ENCODE measurements around the gene GRM8.

Gene GRM8

DNA sequence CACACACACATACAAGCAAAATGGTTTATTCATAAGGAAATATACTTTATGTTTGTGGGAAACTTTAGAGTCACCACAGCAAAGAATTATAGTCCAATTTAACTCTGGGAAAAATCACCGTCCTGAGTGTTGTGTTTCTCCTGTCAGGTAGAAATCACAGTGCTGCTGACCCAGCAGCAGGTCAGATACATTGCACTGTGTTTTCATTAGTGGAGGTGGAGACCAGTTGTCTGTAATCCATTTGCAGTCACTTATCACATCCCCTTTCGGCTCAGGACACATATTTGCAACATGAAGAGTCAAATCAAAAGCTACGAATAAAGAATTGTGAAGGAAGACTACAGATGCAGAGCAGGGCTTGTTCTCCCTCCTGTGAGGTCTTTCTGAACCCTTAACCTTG is 799.6 kb downstream of the GRM8 start:
- Histone ChIP-seq H3K4me1 (ENCODE audit: insufficient read depth, low read length, poor library complexity, severe bottlenecking) (no peaks in the 10 kb centered on the region), H3K9ac (ENCODE audit: low read depth, low read length, poor library complexity, severe bottlenecking) (no peak overlapping the region), H3K79me2 (ENCODE audit: insufficient read depth, low read length) (no peaks in the 10 kb centered on the region), H3K27me3 (ENCODE audit: insufficient read depth, low read length, poor library complexity, severe bottlenecking) (no peaks in the 10 kb centered on the region), H2AFZ (ENCODE audit: low read length) (no peak overlapping the region), H4K20me1 (ENCODE audit: insufficient read depth, low read length, poor library complexity, severe bottlenecking) (no peaks in the 10 kb centered on the region), H3F3A (ENCODE audit: low read depth) (no peaks in the 10 kb centered on the region), H3K9me2 (replicated peaks; ENCODE audit: low read depth, low read length) (no peaks in the 10 kb centered on the region), H3K9me3 (ENCODE audit: insufficient read depth, low read depth, low read length) (no peaks in the 10 kb centered on the region), H3K36me3 (ENCODE audit: insufficient read depth, low read length) (no peaks in the 10 kb centered on the region), H3K4me2 (ENCODE audit: low read depth, low read length, poor library complexity, severe bottlenecking) (no peak overlapping the region), H3K4me3 (ENCODE audit: low read length, poor library complexity, severe bottlenecking) (no peak overlapping the region)
- TF ChIP-seq, protein P1, sequence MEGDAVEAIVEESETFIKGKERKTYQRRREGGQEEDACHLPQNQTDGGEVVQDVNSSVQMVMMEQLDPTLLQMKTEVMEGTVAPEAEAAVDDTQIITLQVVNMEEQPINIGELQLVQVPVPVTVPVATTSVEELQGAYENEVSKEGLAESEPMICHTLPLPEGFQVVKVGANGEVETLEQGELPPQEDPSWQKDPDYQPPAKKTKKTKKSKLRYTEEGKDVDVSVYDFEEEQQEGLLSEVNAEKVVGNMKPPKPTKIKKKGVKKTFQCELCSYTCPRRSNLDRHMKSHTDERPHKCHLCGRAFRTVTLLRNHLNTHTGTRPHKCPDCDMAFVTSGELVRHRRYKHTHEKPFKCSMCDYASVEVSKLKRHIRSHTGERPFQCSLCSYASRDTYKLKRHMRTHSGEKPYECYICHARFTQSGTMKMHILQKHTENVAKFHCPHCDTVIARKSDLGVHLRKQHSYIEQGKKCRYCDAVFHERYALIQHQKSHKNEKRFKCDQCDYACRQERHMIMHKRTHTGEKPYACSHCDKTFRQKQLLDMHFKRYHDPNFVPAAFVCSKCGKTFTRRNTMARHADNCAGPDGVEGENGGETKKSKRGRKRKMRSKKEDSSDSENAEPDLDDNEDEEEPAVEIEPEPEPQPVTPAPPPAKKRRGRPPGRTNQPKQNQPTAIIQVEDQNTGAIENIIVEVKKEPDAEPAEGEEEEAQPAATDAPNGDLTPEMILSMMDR (conservative IDR thresholded peaks at IDR 0.05; ENCODE audit: low read length) = no peak
- no peak for TF ChIP-seq EZH2phosphoT487 (IDR thresholded peaks at IDR 0.05; ENCODE audit: borderline replicate concordance)

- H2AFZ ChIP-seq (ENCODE audit: low read length) = peak overlapping the region; percentile 26; the same call in 1 of the 2 replicates
- TF ChIP-seq, protein P1 (conservative IDR thresholded peaks at IDR 0.05; ENCODE audit: low read length) = no peak
- TF ChIP-seq EZH2phosphoT487 (IDR thresholded peaks at IDR 0.05; ENCODE audit: borderline replicate concordance) = no peak
- no peaks in the 10 kb centered on the region for H3F3A ChIP-seq (ENCODE audit: low read depth)
- H3K4me2 ChIP-seq (ENCODE audit: low read depth, low read length, poor library complexity, severe bottlenecking) = peak overlapping the region; percentile 16
- no peaks in the 10 kb centered on the region for H3K4me1 ChIP-seq (ENCODE audit: insufficient read depth, low read length, poor library complexity, severe bottlenecking)
- H3K27me3 ChIP-seq (ENCODE audit: insufficient read depth, low read length, poor library complexity, severe bottlenecking) = no peaks in the 10 kb centered on the region
- H3K9me2 ChIP-seq (replicated peaks; ENCODE audit: low read depth, low read length) = no peaks in the 10 kb centered on the region
- H3K36me3 ChIP-seq (ENCODE audit: insufficient read depth, low read length) = no peaks in the 10 kb centered on the region
- H4K20me1 ChIP-seq (ENCODE audit: insufficient read depth, low read length, poor library complexity, severe bottlenecking) = no peaks in the 10 kb centered on the region
- H3K79me2 ChIP-seq (ENCODE audit: insufficient read depth, low read length) = no peaks in the 10 kb centered on the region
- no peaks in the 10 kb centered on the region for H3K9me3 ChIP-seq (ENCODE audit: insufficient read depth, low read depth, low read length)
- H3K4me3 ChIP-seq (ENCODE audit: low read length, poor library complexity, severe bottlenecking) = peak overlapping the region; percentile 13
- no peak overlapping the region for H3K9ac ChIP-seq (ENCODE audit: low read depth, low read length, poor library complexity, severe bottlenecking)
These were observed 802.5 kb downstream of the GRM8 start for GRCh38 chr7:126450269-126450671.

- H2AFZ ChIP-seq (ENCODE audit: low read length) = 0 out of 2 replicates have a peak overlapping the region, but pooled peaks have one; percentile 26
- H3F3A ChIP-seq (ENCODE audit: low read depth) = no peaks in the 10 kb centered on the region
- H3K27me3 ChIP-seq (ENCODE audit: insufficient read depth, low read length, poor library complexity, severe bottlenecking) = no peaks in the 10 kb centered on the region
- no peak for TF ChIP-seq EZH2phosphoT487 (IDR thresholded peaks at IDR 0.05; ENCODE audit: borderline replicate concordance)
- TF ChIP-seq, protein P1 (conservative IDR thresholded peaks at IDR 0.05; ENCODE audit: low read length) = no peak
- H3K79me2 ChIP-seq (ENCODE audit: insufficient read depth, low read length) = no peaks in the 10 kb centered on the region
- H3K4me1 ChIP-seq (ENCODE audit: insufficient read depth, low read length, poor library complexity, severe bottlenecking) = no peaks in the 10 kb centered on the region
- no peak overlapping the region for H3K4me3 ChIP-seq (ENCODE audit: low read length, poor library complexity, severe bottlenecking)
- H3K9me2 ChIP-seq (replicated peaks; ENCODE audit: low read depth, low read length) = no peaks in the 10 kb centered on the region
- H3K4me2 ChIP-seq (ENCODE audit: low read depth, low read length, poor library complexity, severe bottlenecking) = peak overlapping the region; percentile 16
- no peaks in the 10 kb centered on the region for H4K20me1 ChIP-seq (ENCODE audit: insufficient read depth, low read length, poor library complexity, severe bottlenecking)
- H3K9me3 ChIP-seq (ENCODE audit: insufficient read depth, low read depth, low read length) = no peaks in the 10 kb centered on the region
- H3K9ac ChIP-seq (ENCODE audit: low read depth, low read length, poor library complexity, severe bottlenecking) = no peak overlapping the region
- no peaks in the 10 kb centered on the region for H3K36me3 ChIP-seq (ENCODE audit: insufficient read depth, low read length)
These were observed 803.0 kb downstream of the GRM8 start for GRCh38 chr7:126449611-126450268.
